ENCODE measurements around the gene RRBP1.

RRBP1 gene

GRCh38 chr20:17647391-17648314, 34.4 kb downstream of the RRBP1 start:
- no peak overlapping the region for H3K4me3 ChIP-seq (ENCODE audit: control insufficient read depth, low read depth, low read length)
- no peak for DNase-seq (ENCODE audit: low read depth)
- TF ChIP-seq CTCF (conservative IDR thresholded peaks at IDR 0.05; ENCODE audit: control insufficient read depth, insufficient read depth, low read depth, low read length), result no peak

- no peak for TF ChIP-seq CTCF (conservative IDR thresholded peaks at IDR 0.05; ENCODE audit: control insufficient read depth, insufficient read depth, low read depth, low read length)
- no peak overlapping the region for H3K4me3 ChIP-seq (ENCODE audit: control insufficient read depth, low read depth, low read length)
- no peak for DNase-seq (ENCODE audit: low read depth)
Measured at GRCh38 chr20:17646961-17647301, 35.1 kb downstream of the RRBP1 start.

- TF ChIP-seq CTCF (conservative IDR thresholded peaks at IDR 0.05; ENCODE audit: control insufficient read depth, insufficient read depth, low read depth, low read length), result no peak
- DNase-seq (ENCODE audit: low read depth), result no peak
Measured at GRCh38 chr20:17646209-17646960, 35.7 kb downstream of the RRBP1 start.

GRCh38 chr20:17645546-17646208, 36.4 kb downstream of the RRBP1 start:
- peak; percentile 39 for DNase-seq (ENCODE audit: low read depth)
- no peak overlapping the region for H3K4me3 ChIP-seq (ENCODE audit: control insufficient read depth, low read depth, low read length)
- TF ChIP-seq CTCF (conservative IDR thresholded peaks at IDR 0.05; ENCODE audit: control insufficient read depth, insufficient read depth, low read depth, low read length), result no peak

More at GRCh38 chr20:17646209-17646960, 35.7 kb downstream of the RRBP1 start:
- no peak overlapping the region for H3K4me3 ChIP-seq (ENCODE audit: control insufficient read depth, low read depth, low read length)

GRCh38 chr20:17645010-17645409, 37.0 kb downstream of the RRBP1 start:
- H3K4me3 ChIP-seq (ENCODE audit: control insufficient read depth, low read depth, low read length), result no peak overlapping the region
- DNase-seq (ENCODE audit: low read depth), result no peak
- no peak for TF ChIP-seq CTCF (conservative IDR thresholded peaks at IDR 0.05; ENCODE audit: control insufficient read depth, insufficient read depth, low read depth, low read length)

GRCh38 chr20:17644451-17644850, 37.6 kb downstream of the RRBP1 start:
- no peak overlapping the region for H3K4me3 ChIP-seq (ENCODE audit: control insufficient read depth, low read depth, low read length)
- no peak for TF ChIP-seq CTCF (conservative IDR thresholded peaks at IDR 0.05; ENCODE audit: control insufficient read depth, insufficient read depth, low read depth, low read length)
- no peak for DNase-seq (ENCODE audit: low read depth)

Measured in fibroblast of mammary gland (primary cell).